ENCODE results near the gene CCIN.
A peak's percentile ranks its signal among the peaks of the same experiment; 100 is the strongest.

The CCIN gene

DNA sequence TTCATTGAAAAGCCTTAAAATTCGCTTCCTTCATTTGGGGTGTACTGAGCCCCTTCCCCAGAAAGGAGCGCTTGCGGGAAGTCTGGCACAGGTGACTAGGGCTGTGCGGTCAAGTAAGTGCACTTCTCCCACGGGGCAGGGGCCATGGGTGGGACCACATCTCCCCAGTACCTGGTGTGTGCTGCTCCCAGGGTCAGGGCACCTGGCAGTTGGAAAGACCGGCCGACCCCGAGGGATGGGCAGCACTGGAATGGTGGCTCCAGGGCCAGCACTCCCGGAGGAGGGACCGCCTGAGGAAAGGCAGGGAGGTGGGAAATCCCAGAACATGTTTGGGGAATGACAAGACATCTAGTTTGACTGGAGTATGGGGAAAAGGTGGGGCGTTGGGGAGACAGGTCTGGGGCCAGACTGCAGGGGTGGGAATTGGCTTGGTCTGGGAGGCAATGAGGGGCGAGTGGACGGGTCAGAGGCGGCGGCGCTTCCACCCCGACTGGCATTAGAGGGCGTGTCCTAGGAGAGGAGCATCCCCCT, 33.4 kb upstream of the CCIN start:
- H3K4me3 ChIP-seq (ENCODE audit: low read depth, low read length): peak overlapping the region; percentile 57
- TF ChIP-seq CTCF (IDR thresholded peaks at IDR 0.05; ENCODE audit: low read depth, low read length, missing control alignments): no peak
- no peak for DNase-seq (ENCODE audit: low read depth)
- in situ Hi-C loops (cut with HindIII; ENCODE audit: low sequenced_read_pairs): no loop called here

GRCh38 chr9:36136272-36136893, 32.8 kb upstream of the CCIN start, which contains the start of gene GLIPR2:
Gene GLIPR2 (plus strand): TSS chr9:36136733. CDS start chr9:36136779, 46 bp downstream.
- H3K4me3 ChIP-seq (ENCODE audit: low read depth, low read length): peak within 1 kb of the TSS; percentile 57
- peak; percentile 10 for TF ChIP-seq CTCF (IDR thresholded peaks at IDR 0.05; ENCODE audit: low read depth, low read length, missing control alignments)
- DNase-seq (ENCODE audit: low read depth): no peak
- in situ Hi-C loops (cut with HindIII; ENCODE audit: low sequenced_read_pairs): no loop called here

- no peak for DNase-seq (ENCODE audit: low read depth)
- in situ Hi-C loops (cut with HindIII; ENCODE audit: low sequenced_read_pairs): no loop called here
- peak overlapping the region; percentile 57 for H3K4me3 ChIP-seq (ENCODE audit: low read depth, low read length)
- TF ChIP-seq CTCF (IDR thresholded peaks at IDR 0.05; ENCODE audit: low read depth, low read length, missing control alignments): no peak
These were observed 32.2 kb upstream of the CCIN start for GRCh38 chr9:36136894-36137391.

GRCh38 chr9:36137392-36138004, 31.7 kb upstream of the CCIN start:
- DNase-seq (ENCODE audit: low read depth): no peak
- no peak for TF ChIP-seq CTCF (IDR thresholded peaks at IDR 0.05; ENCODE audit: low read depth, low read length, missing control alignments)
- H3K4me3 ChIP-seq (ENCODE audit: low read depth, low read length): peak overlapping the region; percentile 57
- in situ Hi-C loops (cut with HindIII; ENCODE audit: low sequenced_read_pairs): no loop called here

DNA sequence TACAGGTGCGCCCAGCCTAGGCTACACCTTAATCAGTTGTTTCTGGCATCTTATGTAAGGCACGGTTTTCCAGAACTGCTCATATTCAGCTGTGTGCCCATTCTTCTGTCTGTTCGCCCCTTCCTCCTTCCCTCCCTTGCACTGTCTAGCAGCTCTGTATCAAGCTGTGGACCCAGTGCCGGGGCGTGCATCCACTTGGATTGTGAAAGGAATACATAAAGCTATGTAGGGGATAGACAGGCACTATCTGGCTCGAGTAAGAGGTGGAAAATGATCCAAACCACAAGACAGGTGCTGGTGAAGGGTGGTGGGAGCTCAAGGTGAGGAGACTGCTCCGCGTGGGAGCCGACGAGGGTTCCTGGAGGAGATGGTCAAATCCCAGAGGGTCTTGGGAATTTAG, 30.7 kb upstream of the CCIN start:
- no peak overlapping the region for H3K4me3 ChIP-seq (ENCODE audit: low read depth, low read length)
- no peak for TF ChIP-seq CTCF (IDR thresholded peaks at IDR 0.05; ENCODE audit: low read depth, low read length, missing control alignments)
- DNase-seq (ENCODE audit: low read depth): no peak
- in situ Hi-C loops (cut with HindIII; ENCODE audit: low sequenced_read_pairs): no loop called here

DNA sequence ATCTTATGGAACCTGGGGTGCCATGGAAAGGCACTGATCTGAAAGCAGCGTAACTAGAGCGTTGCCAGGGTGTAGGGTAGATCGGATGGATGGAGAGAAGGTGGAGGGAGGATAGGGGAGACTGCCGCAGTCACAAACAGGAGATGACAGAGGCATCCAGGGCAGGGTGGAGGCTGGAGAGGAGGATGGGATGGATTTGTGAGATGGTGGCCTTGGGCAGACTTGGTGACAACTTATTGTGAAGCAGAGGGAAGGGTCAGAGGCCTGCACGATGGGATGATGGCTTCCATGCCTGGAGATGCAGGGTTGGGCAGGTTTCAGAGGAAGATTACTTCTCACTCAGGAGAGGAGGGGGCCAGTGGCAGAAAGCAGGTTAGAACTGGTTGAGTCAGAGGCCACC, 30.3 kb upstream of the CCIN start:
- in situ Hi-C loops (cut with HindIII; ENCODE audit: low sequenced_read_pairs): no loop called here
- TF ChIP-seq CTCF (IDR thresholded peaks at IDR 0.05; ENCODE audit: low read depth, low read length, missing control alignments): no peak
- DNase-seq (ENCODE audit: low read depth): no peak
- no peak overlapping the region for H3K4me3 ChIP-seq (ENCODE audit: low read depth, low read length)

Measured in astrocyte of the cerebellum (primary cell).